Measurements from ENCODE around the gene LAIR2.

LAIR2 gene, protein sequence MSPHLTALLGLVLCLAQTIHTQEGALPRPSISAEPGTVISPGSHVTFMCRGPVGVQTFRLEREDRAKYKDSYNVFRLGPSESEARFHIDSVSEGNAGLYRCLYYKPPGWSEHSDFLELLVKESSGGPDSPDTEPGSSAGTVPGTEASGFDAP

DNA sequence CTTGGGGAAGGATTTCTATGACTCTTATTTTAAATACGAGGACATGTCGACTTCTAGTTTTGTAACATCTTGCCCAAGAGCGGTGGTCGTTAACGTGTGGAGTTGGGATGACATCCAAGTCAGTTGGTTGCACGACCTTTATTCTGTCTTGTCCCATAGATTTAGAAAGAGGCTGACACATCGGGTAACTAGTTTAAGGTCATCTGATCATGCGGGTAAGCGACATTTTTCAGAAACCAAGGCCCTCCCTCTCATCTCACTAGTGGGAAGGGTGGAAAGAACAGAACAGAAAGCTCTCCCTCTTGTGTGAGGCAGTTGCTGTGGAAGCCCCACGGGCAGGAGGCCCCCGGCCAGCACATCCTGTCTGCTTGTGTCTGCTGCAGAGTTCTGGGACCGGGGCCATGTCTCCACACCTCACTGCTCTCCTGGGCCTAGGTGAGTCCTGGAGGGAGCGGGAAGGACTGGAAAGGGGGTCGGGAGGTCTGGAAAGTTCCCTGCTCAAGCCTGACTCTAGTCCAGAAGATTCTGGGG lies at the start of gene LAIR2:
Gene LAIR2 (plus strand): TSS at position 314 of the 531 bp plus-strand sequence. CDS start 88 bp downstream, at position 402.
- peaks cover 11% of the 10 kb centered on the region for H3K27me3 Mint-ChIP-seq
- H3K4me3 Mint-ChIP-seq = no peak within 1 kb of the TSS
- no peak within 1 kb of the TSS for H3K27ac Mint-ChIP-seq
- no peaks in the 10 kb centered on the region for H3K36me3 Mint-ChIP-seq
- peaks cover 21% of the 10 kb centered on the region for H3K4me1 Mint-ChIP-seq (ENCODE audit: low read depth)
- H3K9me3 Mint-ChIP-seq (ENCODE audit: low read depth) = no peaks in the 10 kb centered on the region

DNA sequence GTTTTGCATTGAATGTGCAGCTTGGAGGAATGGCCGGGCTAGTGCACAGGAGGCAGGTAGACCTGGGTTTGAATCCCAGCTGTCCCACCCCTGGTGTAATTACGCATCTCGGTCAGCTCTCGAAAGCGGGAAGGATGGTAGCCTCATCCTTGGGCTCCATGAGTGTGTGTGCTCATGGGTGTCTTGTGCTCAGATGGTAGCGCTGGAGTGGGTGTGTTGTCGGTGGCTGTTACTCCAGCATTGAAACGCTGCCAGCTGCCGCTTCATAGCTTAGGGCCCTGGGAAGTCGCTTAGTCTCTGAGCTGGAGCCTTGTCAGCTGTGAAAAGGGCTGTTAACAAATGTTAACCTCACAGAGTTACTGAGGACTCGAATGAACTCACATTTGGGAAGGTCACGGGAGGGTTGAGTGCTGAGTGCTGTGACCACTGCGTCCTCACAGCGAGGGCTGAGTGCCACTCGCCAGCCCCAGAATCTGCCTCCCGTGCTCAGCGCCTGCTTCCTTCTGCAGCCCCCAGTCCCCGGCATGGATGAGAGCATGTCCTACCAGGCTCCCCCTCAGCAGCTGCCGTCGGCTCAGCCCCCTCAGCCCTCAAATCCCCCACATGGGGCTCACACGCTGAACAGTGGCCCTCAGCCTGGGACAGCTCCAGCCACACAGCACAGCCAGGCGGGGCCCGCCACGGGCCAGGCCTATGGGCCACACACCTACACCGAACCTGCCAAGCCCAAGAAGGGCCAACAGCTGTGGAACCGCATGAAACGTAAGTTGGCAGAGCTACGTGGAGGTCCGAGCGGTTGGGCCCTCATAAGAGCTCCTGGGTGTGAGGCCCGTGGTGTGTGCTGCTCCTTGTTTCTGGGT lies 48.5 kb upstream of the LAIR2 start:
- Mint-ChIP-seq H3K4me3 (no peak overlapping the region), H3K27me3 (no peaks in the 10 kb centered on the region), H3K4me1 (ENCODE audit: low read depth) (peaks cover 38% of the 10 kb centered on the region), H3K36me3 (peaks cover 4% of the 10 kb centered on the region), H3K9me3 (ENCODE audit: low read depth) (no peaks in the 10 kb centered on the region), H3K27ac (no peak overlapping the region)

DNA sequence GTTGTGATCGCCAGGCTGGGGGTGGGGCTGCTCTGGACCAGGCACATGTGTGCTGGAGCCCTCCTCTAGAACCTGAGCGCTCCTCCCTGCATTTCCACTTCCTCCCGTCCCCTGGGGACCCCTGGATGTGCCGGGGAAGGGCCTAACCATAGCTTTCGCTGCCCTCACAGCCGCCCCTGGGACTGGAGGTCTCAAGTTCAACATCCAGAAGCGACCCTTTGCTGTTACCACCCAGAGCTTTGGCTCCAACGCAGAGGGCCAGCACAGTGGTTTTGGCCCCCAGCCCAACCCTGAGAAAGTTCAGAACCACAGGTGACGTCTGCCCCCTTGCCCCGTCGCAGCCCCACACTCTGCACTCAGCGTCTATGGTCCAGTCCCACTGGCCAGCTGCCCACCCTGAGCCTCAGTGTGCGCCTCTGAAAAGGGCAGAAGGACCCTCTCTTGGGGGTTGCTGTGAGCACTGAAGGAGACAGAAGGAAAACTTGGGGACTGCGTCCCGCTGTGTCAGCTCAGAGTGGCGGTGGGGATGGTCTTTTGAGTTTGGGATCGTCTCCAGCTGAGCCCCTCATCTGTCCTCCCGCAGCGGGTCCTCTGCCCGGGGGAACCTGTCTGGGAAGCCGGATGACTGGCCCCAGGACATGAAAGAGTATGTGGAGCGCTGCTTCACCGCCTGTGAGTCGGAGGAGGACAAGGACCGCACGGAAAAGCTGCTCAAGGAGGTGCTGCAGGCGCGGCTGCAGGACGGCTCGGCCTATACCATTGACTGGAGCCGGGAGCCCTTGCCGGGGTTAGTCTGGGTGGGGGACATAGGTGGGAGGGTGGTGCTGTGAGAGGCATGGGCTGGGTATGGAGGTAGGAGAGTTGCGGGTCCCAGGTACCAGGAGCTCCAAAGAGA lies 47.6 kb upstream of the LAIR2 start:
- no peaks in the 10 kb centered on the region for H3K9me3 Mint-ChIP-seq (ENCODE audit: low read depth)
- H3K27me3 Mint-ChIP-seq = no peaks in the 10 kb centered on the region
- H3K4me1 Mint-ChIP-seq (ENCODE audit: low read depth) = peaks cover 39% of the 10 kb centered on the region
- no peak overlapping the region for H3K27ac Mint-ChIP-seq
- peaks cover 4% of the 10 kb centered on the region for H3K36me3 Mint-ChIP-seq
- no peak overlapping the region for H3K4me3 Mint-ChIP-seq

DNA sequence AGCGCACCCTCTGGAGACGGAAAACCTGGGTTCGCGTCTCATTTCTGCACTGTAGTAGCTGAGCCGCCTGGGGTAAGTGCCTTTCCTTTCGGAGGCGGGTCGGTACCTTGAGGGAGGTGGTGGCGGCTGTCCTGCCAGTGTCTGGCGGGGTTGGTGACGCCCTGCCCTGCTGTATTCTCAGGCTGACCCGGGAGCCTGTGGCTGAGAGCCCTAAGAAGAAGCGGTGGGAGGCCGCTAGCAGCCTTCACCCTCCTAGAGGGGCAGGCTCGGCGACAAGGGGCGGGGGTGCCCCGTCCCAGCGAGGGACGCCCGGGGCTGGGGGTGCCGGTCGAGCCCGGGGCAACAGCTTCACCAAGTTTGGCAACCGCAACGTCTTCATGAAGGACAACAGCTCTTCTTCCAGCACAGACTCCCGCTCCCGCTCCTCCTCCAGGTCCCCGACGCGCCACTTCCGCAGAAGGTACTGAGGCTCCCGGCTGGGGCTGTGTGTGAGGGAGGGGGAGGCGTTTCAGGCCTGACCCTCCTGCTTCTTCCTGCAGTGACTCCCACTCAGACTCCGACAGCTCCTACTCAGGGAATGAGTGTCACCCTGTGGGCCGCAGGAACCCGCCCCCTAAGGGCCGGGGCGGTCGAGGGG lies 46.7 kb upstream of the LAIR2 start:
- no peaks in the 10 kb centered on the region for H3K9me3 Mint-ChIP-seq (ENCODE audit: low read depth)
- H3K4me3 Mint-ChIP-seq = no peak overlapping the region
- no peaks in the 10 kb centered on the region for H3K27me3 Mint-ChIP-seq
- peaks cover 2% of the 10 kb centered on the region for H3K36me3 Mint-ChIP-seq
- peaks cover 33% of the 10 kb centered on the region for H3K4me1 Mint-ChIP-seq (ENCODE audit: low read depth)
- no peak overlapping the region for H3K27ac Mint-ChIP-seq

DNA sequence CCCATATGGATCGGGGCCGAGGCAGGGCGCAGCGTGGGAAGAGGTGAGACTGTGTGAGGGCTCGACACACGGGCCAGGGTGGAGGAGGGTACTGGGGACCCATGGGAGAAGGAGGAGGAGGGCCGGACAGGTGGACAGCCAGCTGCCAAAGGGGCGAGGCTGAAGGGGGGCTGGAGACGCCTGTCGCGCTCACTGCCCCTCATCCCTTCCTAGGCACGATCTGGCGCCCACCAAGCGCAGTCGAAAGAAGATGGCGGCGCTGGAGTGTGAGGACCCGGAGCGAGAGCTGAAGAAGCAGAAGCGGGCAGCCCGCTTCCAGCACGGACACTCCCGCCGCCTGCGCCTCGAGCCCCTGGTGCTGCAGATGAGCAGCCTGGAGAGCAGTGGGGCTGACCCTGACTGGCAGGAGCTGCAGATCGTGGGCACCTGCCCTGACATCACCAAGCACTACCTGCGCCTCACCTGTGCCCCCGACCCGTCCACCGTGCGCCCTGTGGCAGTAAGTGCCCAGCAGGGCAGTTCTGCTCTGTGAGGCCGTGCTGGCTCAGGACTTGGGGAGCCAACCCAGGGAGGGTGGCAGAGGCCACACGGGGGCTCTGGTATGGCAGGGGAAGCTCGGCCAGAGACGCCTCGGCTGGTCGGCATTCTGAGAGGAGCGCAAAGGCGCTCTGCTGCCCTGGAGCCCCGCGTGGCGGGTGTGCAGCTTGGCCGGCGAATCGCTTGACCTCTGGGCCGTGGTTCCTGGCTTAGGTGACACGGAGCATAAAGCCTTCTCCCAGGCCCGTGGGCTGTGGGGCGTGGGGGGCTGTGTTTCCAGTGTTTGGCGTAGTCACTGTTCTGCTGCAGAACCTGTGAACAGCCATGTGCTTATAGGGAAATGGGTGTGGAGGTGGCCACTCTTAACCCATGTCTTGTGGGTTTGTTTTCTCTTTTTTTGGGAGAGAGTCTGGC lies 45.9 kb upstream of the LAIR2 start:
- Mint-ChIP-seq H3K36me3 (peaks cover 2% of the 10 kb centered on the region), H3K4me1 (ENCODE audit: low read depth) (peaks cover 28% of the 10 kb centered on the region), H3K27me3 (no peaks in the 10 kb centered on the region), H3K9me3 (ENCODE audit: low read depth) (no peaks in the 10 kb centered on the region), H3K4me3 (no peak overlapping the region), H3K27ac (no peak overlapping the region)

DNA sequence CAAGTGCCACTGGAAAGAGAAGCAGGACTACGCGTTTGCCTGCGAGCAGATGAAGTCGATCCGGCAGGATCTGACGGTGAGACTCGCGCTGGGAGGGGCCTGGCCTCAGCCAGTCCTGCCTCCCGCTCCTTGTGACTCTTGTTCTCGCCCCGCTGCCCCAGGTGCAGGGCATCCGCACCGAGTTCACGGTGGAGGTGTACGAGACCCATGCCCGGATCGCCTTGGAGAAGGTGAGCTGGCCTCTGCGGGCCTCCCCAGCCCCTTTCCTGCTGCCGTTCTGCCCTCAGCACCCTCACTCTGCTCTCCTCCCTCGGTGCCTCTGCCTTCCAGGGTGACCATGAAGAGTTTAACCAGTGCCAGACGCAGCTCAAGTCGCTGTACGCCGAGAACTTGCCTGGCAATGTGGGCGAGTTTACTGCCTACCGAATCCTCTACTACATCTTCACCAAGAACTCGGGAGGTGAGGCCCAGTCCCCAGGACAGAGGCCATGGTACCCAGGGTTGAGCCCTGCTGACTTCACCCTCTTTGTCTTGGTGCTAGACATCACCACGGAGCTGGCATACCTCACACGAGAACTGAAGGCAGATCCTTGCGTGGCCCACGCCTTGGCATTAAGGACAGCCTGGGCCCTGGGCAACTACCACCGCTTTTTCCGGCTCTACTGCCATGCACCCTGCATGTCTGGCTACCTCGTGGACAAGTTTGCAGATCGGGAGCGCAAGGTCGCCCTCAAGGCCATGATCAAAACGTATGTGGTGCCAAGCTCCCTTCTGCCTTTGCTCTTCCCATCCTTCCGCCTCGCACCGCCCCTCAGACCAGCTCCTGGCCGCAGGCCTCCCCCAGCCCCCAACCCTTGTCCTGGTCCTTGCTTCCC lies 44.6 kb upstream of the LAIR2 start:
- Mint-ChIP-seq H3K36me3 (peaks cover 2% of the 10 kb centered on the region), H3K27me3 (no peaks in the 10 kb centered on the region), H3K4me1 (ENCODE audit: low read depth) (peaks cover 26% of the 10 kb centered on the region), H3K4me3 (no peak overlapping the region), H3K9me3 (ENCODE audit: low read depth) (no peaks in the 10 kb centered on the region), H3K27ac (no peak overlapping the region)

DNA sequence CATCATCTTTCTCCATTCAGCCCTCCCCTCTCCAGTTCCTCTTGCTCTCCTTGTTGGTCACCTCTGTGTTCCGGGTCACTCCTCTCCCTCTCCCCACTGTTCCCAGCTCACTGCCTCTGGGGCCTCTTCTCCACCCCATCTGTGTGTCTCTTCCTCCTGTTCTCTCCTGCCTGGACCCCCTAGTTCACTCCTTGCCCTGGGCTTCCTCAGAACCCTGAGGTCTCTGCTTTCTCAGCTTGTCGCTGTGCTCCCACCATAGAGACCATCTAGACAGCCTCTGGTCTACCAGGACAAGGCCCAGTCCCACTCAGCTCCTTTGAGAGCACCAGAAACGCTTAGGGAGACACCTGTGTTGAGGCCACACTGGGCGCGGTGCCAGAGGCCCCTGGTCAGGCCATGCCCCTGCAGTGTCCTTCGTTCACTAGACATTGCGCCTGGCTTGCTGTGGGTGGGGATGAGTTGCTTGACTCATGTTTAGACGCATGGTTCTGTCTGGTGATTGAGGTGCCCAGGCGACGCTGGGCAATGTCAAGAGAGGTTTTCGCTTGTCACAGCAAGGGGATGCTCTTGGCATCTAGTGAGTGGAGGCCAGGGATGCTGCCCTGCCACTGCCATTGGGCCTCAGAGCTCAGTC lies 43.9 kb upstream of the LAIR2 start:
- Mint-ChIP-seq H3K36me3 (no peaks in the 10 kb centered on the region), H3K27me3 (no peaks in the 10 kb centered on the region), H3K4me1 (ENCODE audit: low read depth) (peaks cover 24% of the 10 kb centered on the region), H3K27ac (peak overlapping the region; percentile 58), H3K9me3 (ENCODE audit: low read depth) (no peaks in the 10 kb centered on the region), H3K4me3 (peak overlapping the region; percentile 45)

DNA sequence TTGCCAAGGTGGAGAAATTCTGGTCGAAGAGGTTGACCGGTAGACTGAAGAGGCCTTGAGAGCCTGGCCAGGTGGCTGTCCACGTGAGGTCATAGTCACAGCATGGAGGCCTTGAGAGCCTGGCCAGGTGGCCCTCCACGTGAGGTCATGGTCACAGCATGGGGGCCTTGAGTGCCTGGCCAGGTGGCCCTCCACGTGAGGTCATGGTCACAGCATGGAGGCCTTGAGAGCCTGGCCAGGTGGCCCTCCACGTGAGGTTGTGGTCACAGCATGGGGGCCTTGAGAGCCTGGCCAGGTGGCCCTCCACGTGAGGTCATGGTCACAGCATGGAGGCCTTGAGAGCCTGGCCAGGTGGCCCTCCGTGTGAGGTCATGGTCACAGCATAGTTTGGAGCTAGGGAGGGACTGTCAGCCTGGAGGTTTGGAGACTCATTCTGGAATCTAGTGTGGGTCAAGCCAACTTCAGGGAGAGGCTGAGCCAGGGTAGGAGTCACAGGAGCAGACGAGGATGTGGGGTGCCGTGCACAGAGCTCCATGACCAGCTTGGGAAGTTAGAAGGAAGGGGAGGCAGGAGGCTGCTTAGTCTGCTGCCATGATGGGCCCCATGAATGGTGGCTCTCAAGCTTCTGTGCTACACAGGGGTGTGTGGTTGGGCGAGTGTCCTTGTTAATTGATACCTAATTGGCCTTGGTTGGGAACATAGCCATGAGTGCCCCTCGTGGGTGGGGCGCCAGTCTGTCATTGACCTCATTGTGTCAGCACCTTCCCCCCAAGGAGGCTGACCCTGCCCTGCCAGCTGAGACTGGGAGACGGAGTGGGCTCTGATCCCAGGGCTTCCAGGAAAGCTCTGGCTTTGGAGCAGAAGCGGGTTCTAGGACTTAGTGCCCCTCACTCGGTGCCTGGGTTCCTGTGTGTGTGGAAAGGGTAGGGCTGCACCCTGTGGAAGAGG lies 43.1 kb upstream of the LAIR2 start:
- Mint-ChIP-seq H3K36me3 (no peaks in the 10 kb centered on the region), H3K27ac (peak overlapping the region; percentile 66), H3K4me3 (peak overlapping the region; percentile 45), H3K27me3 (no peaks in the 10 kb centered on the region), H3K9me3 (ENCODE audit: low read depth) (no peaks in the 10 kb centered on the region), H3K4me1 (ENCODE audit: low read depth) (peaks cover 30% of the 10 kb centered on the region)

DNA sequence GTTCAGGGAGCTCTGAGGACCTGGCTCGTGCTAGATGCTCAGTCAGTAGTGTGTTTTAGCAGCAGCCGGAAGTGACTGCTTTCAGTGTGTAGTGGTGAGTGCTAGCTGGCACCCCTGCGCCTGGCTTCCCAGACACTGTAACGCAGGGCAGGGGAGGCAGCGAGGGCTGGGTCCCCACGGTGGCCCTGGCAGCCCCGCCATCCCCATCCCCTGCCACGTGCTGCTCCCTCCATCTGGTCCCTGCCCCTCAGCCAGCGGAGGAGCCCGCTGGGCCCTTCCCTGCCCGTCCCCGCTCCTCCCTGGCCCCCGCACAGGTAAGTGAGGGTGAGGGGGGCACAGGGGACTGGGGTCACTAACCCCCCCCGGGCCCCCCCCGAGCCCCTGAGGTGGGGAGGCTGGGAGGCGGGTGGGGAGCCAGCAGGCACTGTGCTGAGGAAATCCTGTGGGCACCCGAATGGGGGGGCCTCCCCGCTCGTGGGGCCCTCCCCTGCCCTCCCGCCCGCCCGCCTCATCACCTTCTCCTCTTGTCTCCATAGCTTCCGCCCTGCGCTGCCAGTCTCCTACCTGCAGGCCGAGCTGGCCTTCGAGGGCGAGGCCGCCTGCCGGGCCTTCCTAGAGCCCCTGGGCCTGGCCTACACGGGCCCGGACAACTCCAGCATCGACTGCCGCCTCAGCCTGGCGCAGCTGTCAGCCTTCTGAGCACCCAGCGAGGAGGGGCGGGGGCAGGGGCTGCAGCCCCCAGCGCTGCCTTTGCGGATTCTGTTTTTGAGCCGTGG lies 42.2 kb upstream of the LAIR2 start:
- Mint-ChIP-seq H3K27me3 (no peaks in the 10 kb centered on the region), H3K36me3 (no peaks in the 10 kb centered on the region), H3K4me1 (ENCODE audit: low read depth) (peaks cover 32% of the 10 kb centered on the region), H3K9me3 (ENCODE audit: low read depth) (no peaks in the 10 kb centered on the region), H3K27ac (no peak overlapping the region), H3K4me3 (no peak overlapping the region)

DNA sequence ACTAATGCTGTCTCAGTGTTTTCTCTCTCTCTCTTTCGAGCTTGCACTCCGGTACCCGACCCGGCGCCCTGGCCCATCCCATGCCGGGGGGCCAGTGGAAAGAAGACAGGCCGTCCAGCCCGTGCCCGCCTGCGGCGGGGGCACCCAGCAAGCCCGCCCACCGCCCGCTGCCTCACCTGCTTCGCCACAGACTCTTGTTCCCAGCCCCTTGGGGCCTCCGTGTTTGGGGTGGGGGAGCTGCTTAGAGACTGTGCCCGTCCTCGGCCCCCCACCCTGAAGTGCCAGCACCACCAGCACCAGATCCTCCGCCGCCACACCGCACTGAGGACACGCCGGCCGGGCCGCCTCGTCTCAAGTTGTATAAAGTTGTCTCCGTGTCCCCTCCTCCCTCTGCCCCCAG lies 41.4 kb upstream of the LAIR2 start:
- no peaks in the 10 kb centered on the region for H3K9me3 Mint-ChIP-seq (ENCODE audit: low read depth)
- H3K4me3 Mint-ChIP-seq = peak overlapping the region; percentile 47
- H3K4me1 Mint-ChIP-seq (ENCODE audit: low read depth) = peaks cover 32% of the 10 kb centered on the region
- H3K27ac Mint-ChIP-seq = peak overlapping the region; percentile 10
- no peaks in the 10 kb centered on the region for H3K36me3 Mint-ChIP-seq
- no peaks in the 10 kb centered on the region for H3K27me3 Mint-ChIP-seq

DNA sequence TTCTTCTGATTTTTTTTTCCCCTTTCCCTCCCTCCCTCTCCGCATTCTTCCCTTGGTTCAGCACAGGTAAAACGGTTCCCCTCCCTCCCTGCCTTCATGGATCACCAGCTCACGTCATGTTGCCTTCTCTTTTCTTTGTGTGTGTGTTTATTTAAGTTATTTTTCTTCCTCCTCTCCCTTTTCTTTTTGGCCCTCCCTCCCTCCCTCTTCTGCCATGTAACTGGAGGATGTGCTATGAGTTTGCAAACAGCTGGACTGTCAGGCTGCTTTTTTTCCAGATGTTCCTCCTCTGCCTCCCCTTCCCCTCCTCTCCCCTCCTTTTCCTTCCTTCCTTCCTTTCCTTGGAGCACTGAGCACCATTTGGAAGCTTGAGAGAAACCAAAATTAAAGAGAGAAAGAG lies 41.0 kb upstream of the LAIR2 start:
- peaks cover 33% of the 10 kb centered on the region for H3K4me1 Mint-ChIP-seq (ENCODE audit: low read depth)
- no peaks in the 10 kb centered on the region for H3K9me3 Mint-ChIP-seq (ENCODE audit: low read depth)
- H3K27me3 Mint-ChIP-seq = no peaks in the 10 kb centered on the region
- H3K36me3 Mint-ChIP-seq = no peaks in the 10 kb centered on the region
- peak overlapping the region; percentile 22 for H3K27ac Mint-ChIP-seq
- peak overlapping the region; percentile 69 for H3K4me3 Mint-ChIP-seq

Measured in activated naive CD8-positive, alpha-beta T cell (primary cell).